A549 (cell line): ENCODE data around the gene ANGPT4. TPM values are rescaled to one million over a fixed set of nuclear protein-coding genes. Genes with fewer than 3 reads are reported as not detected.

Experiments used
- ATAC-seq, 2 experiments: fragments of 200-7000 bp in 1 of 2; fragments of >200 bp in 1 of 2; cut with Nextera tagmentation in 1 of 2; cut with Tn5 transposase in 1 of 2; 3 replicates each; pipeline versions ENCODE4 v1.8.0 to v1.9.1; 2018 to 2020; ENCODE audit warnings: mild to moderate bottlenecking in 1 of 2, moderate library complexity in 1 of 2
- CTCF ChIA-PET: fragments of 300-600 bp; sonication (Branson Sonifier 250); formaldehyde crosslinking; extraction: SDS; loops from one replicate; lab custom pipeline; 2021; ENCODE audit warnings: antibody characterized with exemption, inconsistent platforms; lab: Yijun Ruan, JAX
- POLR2A ChIA-PET: fragments of 350-600 bp; formaldehyde crosslinking; extraction: SDS; loops from one replicate; lab custom pipeline; 2021; ENCODE audit warnings: antibody characterized with exemption, inconsistent platforms; lab: Yijun Ruan, JAX
- DNase-seq, 2 experiments: peaks; one replicate each; pipeline versions ENCODE4 v3.0.0 to v3.0.0-alpha.2; 2011 to 2016; ENCODE audit warnings: low read depth in 1 of 2, low spot score in 1 of 2
- FAIRE-seq: peaks from 2 replicates; lab custom pipeline; 2011; peaks lifted over from hg19 to GRCh38; lab: Jason Lieb, UNC
- H3K27ac ChIP-seq, 2 experiments: fragments of >200 bp; sonication (Bioruptor Twin); formaldehyde crosslinking; 3 replicates each; pipeline ENCODE4 v1.5.1; 2016 to 2017
- H3K4me1 ChIP-seq: fragments of >200 bp; sonication (Bioruptor Twin); formaldehyde crosslinking; 3 replicates; pipeline ENCODE4 v1.6.1; 2016
- H3K4me2 ChIP-seq: fragments of >200 bp; sonication (Bioruptor Twin); formaldehyde crosslinking; 3 replicates; pipeline ENCODE4 v1.6.1; 2016
- H3K4me3 ChIP-seq: fragments of >200 bp; sonication (Bioruptor Twin); formaldehyde crosslinking; 3 replicates; pipeline ENCODE4 v1.5.1; 2016
- H3K9me3 ChIP-seq: fragments of >200 bp; sonication (Bioruptor Twin); formaldehyde crosslinking; 3 replicates; pipeline ENCODE4 v1.6.1; 2016
- BHLHE40 ChIP-seq: IDR thresholded peaks from 2 replicates; pipeline ENCODE4 v1.6.1; 2012; ENCODE audit warnings: low read depth, low read length, inconsistent platforms
- CHD4 ChIP-seq: fragments of 200-600 bp; sonication (generic); IDR thresholded peaks from 2 replicates; pipeline ENCODE4 v1.6.1; 2016; ENCODE audit warnings: antibody characterized with exemption, mild to moderate bottlenecking, borderline replicate concordance
- EHMT2 ChIP-seq: fragments of 200-600 bp; sonication (generic); IDR thresholded peaks from 2 replicates; pipeline ENCODE4 v1.6.1; 2016; ENCODE audit warnings: antibody characterized with exemption, low read depth, mild to moderate bottlenecking, moderate library complexity
- EP300 ChIP-seq, 2 experiments: fragments of >200 bp; sonication (Bioruptor Twin); formaldehyde crosslinking; IDR thresholded peaks; 2 replicates in 1 of 2; 3 replicates in 1 of 2; pipeline ENCODE4 v1.6.1; 2016 to 2017
- FOSB ChIP-seq: fragments of 250-450 bp; sonication (Bioruptor Pico); IDR thresholded peaks from 2 replicates; pipeline ENCODE4 v1.5.0; 2020; ENCODE audit warnings: mild to moderate bottlenecking, moderate library complexity
- GATA3 ChIP-seq: IDR thresholded peaks from 2 replicates; pipeline ENCODE4 v1.6.1; 2012; ENCODE audit warnings: borderline replicate concordance
- JUN ChIP-seq, 2 experiments: fragments of >200 bp; sonication (Bioruptor Twin); formaldehyde crosslinking; IDR thresholded peaks; 2 replicates in 1 of 2; 3 replicates in 1 of 2; pipeline ENCODE4 v1.6.1; 2016 to 2017
- JUNB ChIP-seq: fragments of >200 bp; sonication (Bioruptor Twin); formaldehyde crosslinking; IDR thresholded peaks from 2 replicates; pipeline ENCODE4 v1.6.1; 2016
- KDM1A ChIP-seq: fragments of 200-600 bp; sonication (generic); IDR thresholded peaks from 2 replicates; pipeline ENCODE4 v1.6.1; 2016; ENCODE audit warnings: low read depth, mild to moderate bottlenecking
- MAFK ChIP-seq: fragments of 450-650 bp; IDR thresholded peaks from 2 replicates; pipeline ENCODE4 v1.6.1; 2014; ENCODE audit not compliant: partially characterized antibody
- MAZ ChIP-seq: fragments of 150-350 bp; IDR thresholded peaks from 2 replicates; pipeline ENCODE4 v1.6.1; 2014; ENCODE audit warnings: antibody characterized with exemption, low read depth, low read length, borderline replicate concordance
- MYC ChIP-seq: IDR thresholded peaks from 2 replicates; pipeline ENCODE4 v1.6.1; 2012; ENCODE audit warnings: mild to moderate bottlenecking, inconsistent platforms, low read length, improper control_type of control experiment, borderline replicate concordance
- NFE2L2 ChIP-seq: fragments of 150-350 bp; conservative IDR thresholded peaks from 2 replicates; pipeline ENCODE4 v1.6.1; 2014; ENCODE audit warnings: low read length
- PHF8 ChIP-seq: fragments of 200-600 bp; sonication (generic); IDR thresholded peaks from 2 replicates; pipeline ENCODE4 v1.6.1; 2016; ENCODE audit warnings: low read depth, mild to moderate bottlenecking, antibody characterized with exemption, moderate library complexity, borderline replicate concordance
- POLR2A ChIP-seq: IDR thresholded peaks from 2 replicates; pipeline ENCODE4 v1.6.1; 2012; ENCODE audit warnings: mild to moderate bottlenecking, low read length
- RFX5 ChIP-seq: fragments of 450-650 bp; IDR thresholded peaks from 2 replicates; pipeline ENCODE4 v1.7.1; 2014; ENCODE audit warnings: antibody characterized with exemption, mild to moderate bottlenecking, moderate library complexity
- TP53 ChIP-seq: fragments of 250-450 bp; sonication (Bioruptor Pico); IDR thresholded peaks from 2 replicates; pipeline ENCODE4 v1.5.0; 2021; ENCODE audit warnings: mild to moderate bottlenecking, moderate library complexity
- ZFP36 ChIP-seq: fragments of 450-650 bp; IDR thresholded peaks from 2 replicates; pipeline ENCODE4 v1.6.1; 2014; ENCODE audit warnings: borderline replicate concordance; ENCODE audit not compliant: partially characterized antibody
- ZSCAN20 ChIP-seq: fragments of 250-450 bp; sonication (Bioruptor Pico); IDR thresholded peaks from 2 replicates; pipeline ENCODE4 v1.8.0; 2022; ENCODE audit warnings: mild to moderate bottlenecking, moderate library complexity
- WGBS: methylation state at CpG from one replicate; pipeline ENCODE4 v1.1.6; 2017; ENCODE audit errors: missing lambda C conversion rate; 5-methylcytosine and 5-hydroxymethylcytosine counted together
- polyA plus RNA-seq, 4 experiments: library from polyadenylated mRNA; depleted of rRNA in 3 of 4; stranded (reverse); fragments of >200 nt; fragmentation: RNase III in 1 of 4; extraction: RNeasy Plus Mini Kit Qiagen cat#74134 plus additional on column Dnase treatment in 1 of 4; gene quantifications; 2 replicates in 3 of 4; 3 replicates in 1 of 4; pipeline ENCODE4 v1.2.3, GENCODE V29; 2011 to 2017
- TF ChIP-seq, protein P1 (sequence below): IDR thresholded peaks from 2 replicates; pipeline ENCODE4 v1.6.1; 2012
- TF ChIP-seq, protein P2 (sequence below): fragments of 450-650 bp; IDR thresholded peaks from 2 replicates; pipeline ENCODE4 v1.6.1; 2014; ENCODE audit warnings: antibody characterized with exemption
- TF ChIP-seq, protein P3 (sequence below): IDR thresholded peaks from 2 replicates; pipeline ENCODE4 v1.6.1; 2012
- TF ChIP-seq, protein P4 (sequence below): fragments of >200 bp; sonication (Bioruptor Twin); formaldehyde crosslinking; IDR thresholded peaks from 2 replicates; pipeline ENCODE4 v1.6.1; 2016
- TF ChIP-seq, protein P5 (sequence below): fragments of 250-450 bp; sonication (Bioruptor Pico); IDR thresholded peaks from 2 replicates; pipeline ENCODE4 v1.5.0; 2021; ENCODE audit warnings: mild to moderate bottlenecking, moderate library complexity, borderline replicate concordance
- TF ChIP-seq, protein P6 (sequence below): fragments of 200-600 bp; sonication (generic); IDR thresholded peaks from 2 replicates; pipeline ENCODE4 v1.6.1; 2016; ENCODE audit warnings: antibody characterized with exemption, mild to moderate bottlenecking, moderate library complexity

ANGPT4 gene
- polyA plus RNA-seq, 2 of the 4 experiments (the other 2 are of a cell fraction) = 0.04 TPM; not detected in 1

DNA sequence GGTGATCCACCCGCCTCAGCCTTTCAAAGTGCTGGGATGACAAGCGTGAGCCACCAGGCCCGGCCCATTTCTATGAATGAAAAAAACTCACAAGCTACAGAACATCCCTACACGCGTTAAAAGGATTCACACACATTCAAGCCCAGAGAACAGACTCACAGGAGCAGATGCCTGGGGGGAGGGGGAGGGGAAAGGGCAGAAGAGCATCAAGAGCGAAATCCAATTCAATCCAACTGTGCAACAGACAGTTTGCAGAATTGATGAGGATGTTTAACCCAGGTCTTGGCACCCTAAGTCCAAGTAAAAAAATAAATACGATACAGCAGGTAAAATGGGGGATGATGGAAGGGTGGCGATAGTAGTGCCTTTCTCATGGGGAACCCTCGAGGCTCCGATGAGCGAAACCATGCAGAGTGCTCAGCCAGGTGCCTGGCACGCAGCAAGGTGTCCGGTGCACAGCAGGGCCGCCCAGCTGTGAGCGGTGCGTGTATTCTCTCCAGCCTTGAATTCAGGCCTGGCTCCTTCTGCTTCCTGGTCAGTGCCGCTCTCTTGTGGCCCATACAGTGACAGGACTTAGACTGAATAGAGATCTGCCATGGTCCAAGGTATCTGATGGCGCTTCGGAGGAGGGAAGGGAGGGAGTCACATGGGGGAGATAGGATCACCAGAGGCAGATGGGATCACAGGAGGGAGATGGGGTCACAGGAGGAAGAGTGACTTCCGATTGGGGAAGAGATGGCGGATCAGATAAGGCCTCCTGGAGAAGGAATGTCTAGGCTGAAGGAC, 35.4 kb upstream of the ANGPT4 start:
- peak in 1 of 2 experiments; percentile 20; a peak in 1 of 6 replicates for ATAC-seq
- TF ChIP-seq ZFP36 (no peak), MAZ (no peak), NFE2L2 (no peak), RFX5 (no peak), PHF8 (no peak), KDM1A (0 out of 2 replicates have a peak, but pooled peaks have one; percentile 14), GATA3 (no peak), EHMT2 (no peak)
- TF ChIP-seq, protein P1, sequence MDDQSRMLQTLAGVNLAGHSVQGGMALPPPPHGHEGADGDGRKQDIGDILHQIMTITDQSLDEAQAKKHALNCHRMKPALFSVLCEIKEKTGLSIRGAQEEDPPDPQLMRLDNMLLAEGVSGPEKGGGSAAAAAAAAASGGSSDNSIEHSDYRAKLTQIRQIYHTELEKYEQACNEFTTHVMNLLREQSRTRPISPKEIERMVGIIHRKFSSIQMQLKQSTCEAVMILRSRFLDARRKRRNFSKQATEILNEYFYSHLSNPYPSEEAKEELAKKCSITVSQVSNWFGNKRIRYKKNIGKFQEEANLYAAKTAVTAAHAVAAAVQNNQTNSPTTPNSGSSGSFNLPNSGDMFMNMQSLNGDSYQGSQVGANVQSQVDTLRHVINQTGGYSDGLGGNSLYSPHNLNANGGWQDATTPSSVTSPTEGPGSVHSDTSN = no peak
- TF ChIP-seq, all 56 proteins: peak for 1
- FAIRE-seq (no peak), DNase-seq (peak in 1 of 2 experiments; percentile 19)
- H3K27ac ChIP-seq = no peak overlapping the region
- H3K4me1 ChIP-seq = no peaks in the 10 kb centered on the region
- ChIA-PET CTCF (interaction anchor here (0.6 to 25.7 kb wide), 3 partner anchors 13 to 715 kb away, joined by 3 to 872 read pairs (median 3); partner anchors contain the start of gene FAM110A), POLR2A (no interaction called here)
- H3K4me2 ChIP-seq = no peak overlapping the region
- 62% methylated on average over 21 of the region's 21 CpGs for WGBS
- H3K9me3 ChIP-seq = no peaks in the 10 kb centered on the region
- no peak overlapping the region for H3K4me3 ChIP-seq

DNA sequence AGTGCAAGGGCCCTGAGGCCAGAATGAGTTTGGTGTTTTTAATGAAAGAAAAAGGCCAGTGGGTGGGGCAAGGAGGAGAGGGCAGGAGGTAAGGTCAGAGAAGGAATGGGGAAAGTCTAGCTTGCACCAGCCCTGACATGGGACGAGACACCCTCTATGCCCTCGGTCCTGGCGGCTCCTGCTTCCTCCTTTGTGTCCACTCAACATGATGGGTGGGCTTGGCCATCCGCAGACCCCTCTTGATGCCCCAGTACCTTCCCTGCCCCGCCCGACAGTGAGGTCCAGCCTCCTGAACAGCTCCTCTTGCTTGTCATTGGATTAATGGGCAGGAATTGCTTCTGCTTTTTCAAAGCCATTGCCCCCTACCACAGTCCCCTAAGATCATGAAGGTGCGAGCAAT, 33.6 kb upstream of the ANGPT4 start:
- POLR2A ChIA-PET = no interaction called here
- no peak for ATAC-seq
- TF ChIP-seq JUN (IDR thresholded peaks at IDR 0.05) = no peak
- TF ChIP-seq MYC = no peak
- TF ChIP-seq, protein P2, sequence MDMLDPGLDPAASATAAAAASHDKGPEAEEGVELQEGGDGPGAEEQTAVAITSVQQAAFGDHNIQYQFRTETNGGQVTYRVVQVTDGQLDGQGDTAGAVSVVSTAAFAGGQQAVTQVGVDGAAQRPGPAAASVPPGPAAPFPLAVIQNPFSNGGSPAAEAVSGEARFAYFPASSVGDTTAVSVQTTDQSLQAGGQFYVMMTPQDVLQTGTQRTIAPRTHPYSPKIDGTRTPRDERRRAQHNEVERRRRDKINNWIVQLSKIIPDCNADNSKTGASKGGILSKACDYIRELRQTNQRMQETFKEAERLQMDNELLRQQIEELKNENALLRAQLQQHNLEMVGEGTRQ = no peak
- TF ChIP-seq MAFK = no peak
- TF ChIP-seq FOSB (CRISPR knock-in tag) = no peak
- no peak for TF ChIP-seq ZSCAN20 (CRISPR knock-in tag)
- no peak for TF ChIP-seq PHF8
- TF ChIP-seq TP53 (CRISPR knock-in tag) = no peak
- TF ChIP-seq BHLHE40 = no peak
- TF ChIP-seq, protein P3, sequence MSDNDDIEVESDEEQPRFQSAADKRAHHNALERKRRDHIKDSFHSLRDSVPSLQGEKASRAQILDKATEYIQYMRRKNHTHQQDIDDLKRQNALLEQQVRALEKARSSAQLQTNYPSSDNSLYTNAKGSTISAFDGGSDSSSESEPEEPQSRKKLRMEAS = no peak
- no peak for TF ChIP-seq JUNB
- TF ChIP-seq, protein P4, sequence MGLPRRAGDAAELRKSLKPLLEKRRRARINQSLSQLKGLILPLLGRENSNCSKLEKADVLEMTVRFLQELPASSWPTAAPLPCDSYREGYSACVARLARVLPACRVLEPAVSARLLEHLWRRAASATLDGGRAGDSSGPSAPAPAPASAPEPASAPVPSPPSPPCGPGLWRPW = no peak
- no peak for TF ChIP-seq EP300 (IDR thresholded peaks at IDR 0.05)
- TF ChIP-seq, all 56 proteins: peak for 0
- no peaks in the 10 kb centered on the region for H3K9me3 ChIP-seq
- CTCF ChIA-PET = interaction anchor here (0.8 to 25.7 kb wide), 4 partner anchors 10 to 264 kb away, joined by 3 to 872 read pairs (median 3); partner anchors contain the start of gene FAM110A
- no peaks in the 10 kb centered on the region for H3K4me1 ChIP-seq
- H3K27ac ChIP-seq = no peak overlapping the region
- no peak overlapping the region for H3K4me3 ChIP-seq
- no peak for DNase-seq
- WGBS = 14% methylated on average over 7 of the region's 7 CpGs
- no peak for FAIRE-seq
- no peak overlapping the region for H3K4me2 ChIP-seq

DNA sequence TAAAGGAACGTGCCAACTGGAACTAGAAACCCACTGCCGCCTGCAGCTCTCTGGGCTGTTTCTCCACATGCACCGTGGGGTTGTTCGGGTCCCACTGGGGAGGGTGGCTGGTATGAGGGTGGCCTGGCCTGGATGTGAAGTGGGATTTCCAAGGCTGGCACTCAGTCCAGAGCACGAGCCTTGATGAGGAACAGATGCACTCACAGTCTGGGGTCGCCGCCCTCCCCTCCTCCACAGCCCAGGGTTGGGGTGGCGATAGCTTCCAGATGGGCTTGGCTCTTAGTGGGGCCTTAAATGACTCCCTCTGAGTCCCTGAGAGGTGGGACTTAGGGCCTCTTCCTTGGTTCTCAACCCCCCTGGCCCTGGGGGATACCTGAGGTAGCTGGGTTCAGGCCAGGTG, 30.7 kb upstream of the ANGPT4 start:
- Histone ChIP-seq H3K4me2 (no peak overlapping the region), H3K4me3 (no peak overlapping the region), H3K4me1 (no peaks in the 10 kb centered on the region), H3K27ac (no peak overlapping the region), H3K9me3 (no peaks in the 10 kb centered on the region)
- FAIRE-seq (no peak), ATAC-seq (no peak), DNase-seq (no peak)
- ChIA-PET CTCF (interaction anchor here (1.0 to 8.6 kb wide), 5 partner anchors 10 to 131 kb away, joined by 3 to 90 read pairs (median 4); no protein-coding TSS in a partner anchor), POLR2A (no interaction called here)
- WGBS = 44% methylated on average over 7 of the region's 8 CpGs
- TF ChIP-seq, protein P5, sequence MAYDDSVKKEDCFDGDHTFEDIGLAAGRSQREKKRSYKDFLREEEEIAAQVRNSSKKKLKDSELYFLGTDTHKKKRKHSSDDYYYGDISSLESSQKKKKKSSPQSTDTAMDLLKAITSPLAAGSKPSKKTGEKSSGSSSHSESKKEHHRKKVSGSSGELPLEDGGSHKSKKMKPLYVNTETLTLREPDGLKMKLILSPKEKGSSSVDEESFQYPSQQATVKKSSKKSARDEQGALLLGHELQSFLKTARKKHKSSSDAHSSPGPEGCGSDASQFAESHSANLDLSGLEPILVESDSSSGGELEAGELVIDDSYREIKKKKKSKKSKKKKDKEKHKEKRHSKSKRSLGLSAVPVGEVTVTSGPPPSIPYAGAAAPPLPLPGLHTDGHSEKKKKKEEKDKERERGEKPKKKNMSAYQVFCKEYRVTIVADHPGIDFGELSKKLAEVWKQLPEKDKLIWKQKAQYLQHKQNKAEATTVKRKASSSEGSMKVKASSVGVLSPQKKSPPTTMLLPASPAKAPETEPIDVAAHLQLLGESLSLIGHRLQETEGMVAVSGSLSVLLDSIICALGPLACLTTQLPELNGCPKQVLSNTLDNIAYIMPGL = no peak
- no peak for TF ChIP-seq CHD4
- TF ChIP-seq POLR2A = no peak
- TF ChIP-seq, protein P6, sequence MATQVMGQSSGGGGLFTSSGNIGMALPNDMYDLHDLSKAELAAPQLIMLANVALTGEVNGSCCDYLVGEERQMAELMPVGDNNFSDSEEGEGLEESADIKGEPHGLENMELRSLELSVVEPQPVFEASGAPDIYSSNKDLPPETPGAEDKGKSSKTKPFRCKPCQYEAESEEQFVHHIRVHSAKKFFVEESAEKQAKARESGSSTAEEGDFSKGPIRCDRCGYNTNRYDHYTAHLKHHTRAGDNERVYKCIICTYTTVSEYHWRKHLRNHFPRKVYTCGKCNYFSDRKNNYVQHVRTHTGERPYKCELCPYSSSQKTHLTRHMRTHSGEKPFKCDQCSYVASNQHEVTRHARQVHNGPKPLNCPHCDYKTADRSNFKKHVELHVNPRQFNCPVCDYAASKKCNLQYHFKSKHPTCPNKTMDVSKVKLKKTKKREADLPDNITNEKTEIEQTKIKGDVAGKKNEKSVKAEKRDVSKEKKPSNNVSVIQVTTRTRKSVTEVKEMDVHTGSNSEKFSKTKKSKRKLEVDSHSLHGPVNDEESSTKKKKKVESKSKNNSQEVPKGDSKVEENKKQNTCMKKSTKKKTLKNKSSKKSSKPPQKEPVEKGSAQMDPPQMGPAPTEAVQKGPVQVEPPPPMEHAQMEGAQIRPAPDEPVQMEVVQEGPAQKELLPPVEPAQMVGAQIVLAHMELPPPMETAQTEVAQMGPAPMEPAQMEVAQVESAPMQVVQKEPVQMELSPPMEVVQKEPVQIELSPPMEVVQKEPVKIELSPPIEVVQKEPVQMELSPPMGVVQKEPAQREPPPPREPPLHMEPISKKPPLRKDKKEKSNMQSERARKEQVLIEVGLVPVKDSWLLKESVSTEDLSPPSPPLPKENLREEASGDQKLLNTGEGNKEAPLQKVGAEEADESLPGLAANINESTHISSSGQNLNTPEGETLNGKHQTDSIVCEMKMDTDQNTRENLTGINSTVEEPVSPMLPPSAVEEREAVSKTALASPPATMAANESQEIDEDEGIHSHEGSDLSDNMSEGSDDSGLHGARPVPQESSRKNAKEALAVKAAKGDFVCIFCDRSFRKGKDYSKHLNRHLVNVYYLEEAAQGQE = no peak
